Natural killer cell (primary cell): Measurements from ENCODE around the gene CUL2. TPM values are rescaled to one million over a fixed set of nuclear protein-coding genes. Genes with fewer than 3 reads are reported as not detected.
"Not testable (repeated sequence)": the region's sequence is repeated elsewhere in the genome, so short reads cannot be mapped to it uniquely, and the experiment has no call there.

Experiments
- ATAC-seq, 3 donors: fragments of 150-1000 bp in 2 of 3; fragments of 200-7000 bp in 1 of 3; cut with Tn5 transposase; 1 replicate in 1 of 3; 2 replicates in 2 of 3; pipeline ENCODE4 v1.10.0; 2021; ENCODE audit warnings: mild to moderate bottlenecking in 2 of 3, moderate library complexity in 2 of 3
- DNase-seq, 2 donors: peaks; one replicate each; pipeline versions ENCODE4 v3.0.0 to v3.0.0-alpha.2; 2013 to 2021; ENCODE audit warnings: mixed read lengths in 1 of 2
- H3K27ac ChIP-seq: one replicate; pipeline ENCODE4 v1.5.1; 2013; ENCODE audit warnings: mild to moderate bottlenecking, low read length
- H3K27me3 ChIP-seq: one replicate; pipeline ENCODE4 v1.6.1; 2013; ENCODE audit warnings: low read length; ENCODE audit not compliant: control insufficient read depth, insufficient read depth
- H3K36me3 ChIP-seq: one replicate; pipeline ENCODE4 v1.6.1; 2013; ENCODE audit warnings: low read length; ENCODE audit not compliant: control insufficient read depth, insufficient read depth
- H3K4me1 ChIP-seq: one replicate; pipeline ENCODE4 v1.6.1; 2013; ENCODE audit warnings: low read length; ENCODE audit not compliant: control insufficient read depth, insufficient read depth
- H3K4me3 ChIP-seq: one replicate; pipeline ENCODE4 v1.5.1; 2013; ENCODE audit warnings: low read length
- H3K9me3 ChIP-seq: one replicate; pipeline ENCODE4 v1.6.1; 2013; ENCODE audit warnings: low read length; ENCODE audit not compliant: control insufficient read depth, insufficient read depth
- H3K27ac Mint-ChIP-seq, 2 donors: one replicate each; pipeline ENCODE4 v1.8.0; 2022; ENCODE audit warnings: mild to moderate bottlenecking in 2 of 2, mixed read lengths in 2 of 2, moderate library complexity in 1 of 2
- H3K27me3 Mint-ChIP-seq, 2 donors: one replicate each; pipeline ENCODE4 v1.8.0; 2022; ENCODE audit warnings: low read depth in 2 of 2, mixed read lengths in 2 of 2
- H3K36me3 Mint-ChIP-seq: one replicate; pipeline ENCODE4 v1.8.0; 2022; ENCODE audit warnings: mixed read lengths
- H3K4me1 Mint-ChIP-seq, 2 donors: one replicate each; pipeline ENCODE4 v1.8.0; 2022; ENCODE audit warnings: mixed read lengths in 2 of 2
- H3K4me3 Mint-ChIP-seq: one replicate; pipeline ENCODE4 v1.8.0; 2022; ENCODE audit warnings: mild to moderate bottlenecking, moderate library complexity, mixed read lengths
- H3K9me3 Mint-ChIP-seq, 2 donors: one replicate each; pipeline ENCODE4 v1.8.0; 2022; ENCODE audit warnings: mixed read lengths in 2 of 2
- CTCF ChIP-seq: fragments of 200-600 bp; IDR thresholded peaks from one replicate; pipeline ENCODE4 v1.8.0; 2022; ENCODE audit warnings: antibody characterized with exemption
- WGBS: methylation state at CpG from one replicate; pipeline ENCODE4 v1.1.7; 2013; ENCODE audit warnings: missing lambda C conversion rate; ENCODE audit not compliant: insufficient coverage; 5-methylcytosine and 5-hydroxymethylcytosine counted together
- intact Hi-C: fragments of 100-400 bp; cut with micrococcal nuclease; formaldehyde crosslinking; loops from one replicate; pipeline ENCODE4 v1.14.2; 2022
- total RNA-seq, 4 donors: library from RNA; stranded (reverse); fragments of 120-200 nt in 1 of 4; gene quantifications; one replicate each; pipeline versions ENCODE4 v1.2.3 to v1.2.4, GENCODE V29; 2013 to 2022

The CUL2 gene
- total RNA-seq, 3 donors from 2014 or later (not counting 1 experiment from before 2014, with no cell fraction given), result 33.5 to 41.6 (median 41.3) TPM

GRCh38 chr10:34978080-34978479 lies 112.1 kb downstream of the CUL2 start:
- Mint-ChIP-seq H3K4me3 (no peak overlapping the region), H3K27me3 (no peaks in the 10 kb centered on the region), H3K9me3 (no peaks in the 10 kb centered on the region), H3K36me3 (no peaks in the 10 kb centered on the region), H3K27ac (no peak overlapping the region), H3K4me1 (peaks cover 0 to 9% of the 10 kb centered on the region in 2 donors)
- Histone ChIP-seq H3K27ac (no peak overlapping the region), H3K36me3 (no peaks in the 10 kb centered on the region), H3K9me3 (peaks cover 11% of the 10 kb centered on the region), H3K4me1 (no peaks in the 10 kb centered on the region), H3K4me3 (no peak overlapping the region), H3K27me3 (no peaks in the 10 kb centered on the region)
- no peak for ATAC-seq
- DNase-seq, result no peak
- no peak for TF ChIP-seq CTCF
- intact Hi-C loops, result no loop called here
- 87% methylated on average over 7 of the region's 7 CpGs for WGBS

GRCh38 chr10:34976380-34976910 lies 113.7 kb downstream of the CUL2 start:
- H3K27ac ChIP-seq, H3K27me3 ChIP-seq, H3K27me3 Mint-ChIP-seq, H3K36me3 ChIP-seq, DNase-seq, H3K27ac Mint-ChIP-seq, H3K4me3 Mint-ChIP-seq, ATAC-seq, H3K9me3 Mint-ChIP-seq, intact Hi-C loops, H3K4me1 Mint-ChIP-seq, H3K36me3 Mint-ChIP-seq, H3K4me3 ChIP-seq, H3K4me1 ChIP-seq: not testable (repeated sequence)
- H3K9me3 ChIP-seq, result peaks cover 11% of the 10 kb centered on the region
- 92% methylated on average over 26 of the region's 29 CpGs for WGBS

GRCh38 chr10:34974364-34975065 lies 115.6 kb downstream of the CUL2 start:
- H3K4me1 Mint-ChIP-seq, H3K27me3 ChIP-seq, H3K4me3 ChIP-seq, H3K36me3 ChIP-seq, H3K36me3 Mint-ChIP-seq, H3K4me1 ChIP-seq, H3K27me3 Mint-ChIP-seq, H3K9me3 Mint-ChIP-seq, H3K27ac ChIP-seq, ATAC-seq, H3K27ac Mint-ChIP-seq, H3K4me3 Mint-ChIP-seq, DNase-seq, intact Hi-C loops: not testable (repeated sequence)
- peaks cover 11% of the 10 kb centered on the region for H3K9me3 ChIP-seq
- 96% methylated on average over 8 of the region's 8 CpGs for WGBS

GRCh38 chr10:34973757-34974156 lies 116.4 kb downstream of the CUL2 start:
- H3K36me3 ChIP-seq, H3K4me3 ChIP-seq, H3K27ac ChIP-seq, H3K36me3 Mint-ChIP-seq, intact Hi-C loops, ATAC-seq, H3K4me3 Mint-ChIP-seq, H3K27me3 Mint-ChIP-seq, H3K4me1 ChIP-seq, H3K27ac Mint-ChIP-seq, H3K27me3 ChIP-seq, DNase-seq, H3K9me3 Mint-ChIP-seq, H3K4me1 Mint-ChIP-seq: not testable (repeated sequence)
- peaks cover 11% of the 10 kb centered on the region for H3K9me3 ChIP-seq
- WGBS, result 96% methylated on average over 3 of the region's 3 CpGs

- H3K4me1 Mint-ChIP-seq, H3K27me3 Mint-ChIP-seq, H3K4me1 ChIP-seq, H3K27ac ChIP-seq, H3K36me3 Mint-ChIP-seq, H3K9me3 Mint-ChIP-seq, intact Hi-C loops, DNase-seq, ATAC-seq, H3K36me3 ChIP-seq, H3K4me3 ChIP-seq, H3K27ac Mint-ChIP-seq, H3K4me3 Mint-ChIP-seq, H3K27me3 ChIP-seq: not testable (repeated sequence)
- H3K9me3 ChIP-seq, result peaks cover 11% of the 10 kb centered on the region
- 82% methylated on average over 9 of the region's 9 CpGs for WGBS
Measured at GRCh38 chr10:34973121-34973520, 117.0 kb downstream of the CUL2 start.

GRCh38 chr10:34972591-34972990 lies 117.5 kb downstream of the CUL2 start:
- intact Hi-C loops, H3K4me1 ChIP-seq, ATAC-seq: not testable (repeated sequence)

GRCh38 chr10:34971606-34972334 lies 118.4 kb downstream of the CUL2 start:
- H3K36me3 Mint-ChIP-seq, ATAC-seq, intact Hi-C loops, H3K27ac Mint-ChIP-seq, H3K4me3 Mint-ChIP-seq, H3K27ac ChIP-seq, H3K27me3 Mint-ChIP-seq, DNase-seq, H3K4me1 Mint-ChIP-seq, H3K36me3 ChIP-seq, H3K9me3 Mint-ChIP-seq, H3K4me3 ChIP-seq, H3K4me1 ChIP-seq, H3K27me3 ChIP-seq: not testable (repeated sequence)
- peaks cover 11% of the 10 kb centered on the region for H3K9me3 ChIP-seq
- WGBS, result 83% methylated on average over 12 of the region's 12 CpGs

More at GRCh38 chr10:34972591-34972990, 117.5 kb downstream of the CUL2 start:
- H3K27ac Mint-ChIP-seq, H3K4me3 ChIP-seq, H3K27me3 Mint-ChIP-seq, DNase-seq, H3K9me3 Mint-ChIP-seq, H3K4me1 Mint-ChIP-seq, H3K36me3 Mint-ChIP-seq, H3K4me3 Mint-ChIP-seq, H3K27ac ChIP-seq, H3K36me3 ChIP-seq, H3K27me3 ChIP-seq: not testable (repeated sequence)
- peaks cover 11% of the 10 kb centered on the region for H3K9me3 ChIP-seq
- WGBS, result 66% methylated on average over 2 of the region's 2 CpGs
